ENCODE results near the gene NLK.

DNA sequence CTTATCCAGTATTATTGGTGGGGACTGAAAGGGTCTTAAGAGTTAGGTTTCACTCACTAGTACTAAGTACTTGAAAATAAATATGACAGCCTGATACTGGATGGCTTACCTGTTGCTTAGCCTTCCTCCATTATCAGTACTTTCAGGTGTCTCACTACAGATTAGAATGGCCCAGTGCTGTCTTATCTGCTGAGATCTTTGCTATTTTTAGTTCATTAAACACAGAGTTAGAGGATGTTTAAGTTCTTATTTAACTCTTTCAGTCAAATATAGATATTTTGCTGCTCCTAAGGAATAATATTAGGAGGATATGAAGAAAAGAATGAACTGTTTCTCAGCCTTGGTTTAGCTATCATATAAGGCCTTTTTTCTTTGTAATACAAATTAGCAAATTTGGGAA lies 74.8 kb downstream of the NLK start:
- TF ChIP-seq, protein P1, sequence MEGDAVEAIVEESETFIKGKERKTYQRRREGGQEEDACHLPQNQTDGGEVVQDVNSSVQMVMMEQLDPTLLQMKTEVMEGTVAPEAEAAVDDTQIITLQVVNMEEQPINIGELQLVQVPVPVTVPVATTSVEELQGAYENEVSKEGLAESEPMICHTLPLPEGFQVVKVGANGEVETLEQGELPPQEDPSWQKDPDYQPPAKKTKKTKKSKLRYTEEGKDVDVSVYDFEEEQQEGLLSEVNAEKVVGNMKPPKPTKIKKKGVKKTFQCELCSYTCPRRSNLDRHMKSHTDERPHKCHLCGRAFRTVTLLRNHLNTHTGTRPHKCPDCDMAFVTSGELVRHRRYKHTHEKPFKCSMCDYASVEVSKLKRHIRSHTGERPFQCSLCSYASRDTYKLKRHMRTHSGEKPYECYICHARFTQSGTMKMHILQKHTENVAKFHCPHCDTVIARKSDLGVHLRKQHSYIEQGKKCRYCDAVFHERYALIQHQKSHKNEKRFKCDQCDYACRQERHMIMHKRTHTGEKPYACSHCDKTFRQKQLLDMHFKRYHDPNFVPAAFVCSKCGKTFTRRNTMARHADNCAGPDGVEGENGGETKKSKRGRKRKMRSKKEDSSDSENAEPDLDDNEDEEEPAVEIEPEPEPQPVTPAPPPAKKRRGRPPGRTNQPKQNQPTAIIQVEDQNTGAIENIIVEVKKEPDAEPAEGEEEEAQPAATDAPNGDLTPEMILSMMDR (IDR thresholded peaks at IDR 0.05): no peak
- no peak for TF ChIP-seq POLR2AphosphoS5 (IDR thresholded peaks at IDR 0.05)
- no peak for TF ChIP-seq POLR2A (IDR thresholded peaks at IDR 0.05)
- no peak for TF ChIP-seq EP300 (IDR thresholded peaks at IDR 0.05)

Measured in suprapubic skin (tissue), 4 donors.